GM12801 (cell line): Measurements from ENCODE around the gene U2SURP.

Experiments
- TF ChIP-seq, protein P1 (sequence below): IDR thresholded peaks from one replicate; pipeline ENCODE4 v1.5.1; 2011; ENCODE audit warnings: control low read depth; ENCODE audit not compliant: insufficient read length; ENCODE audit errors: extremely low read depth

Gene U2SURP

DNA sequence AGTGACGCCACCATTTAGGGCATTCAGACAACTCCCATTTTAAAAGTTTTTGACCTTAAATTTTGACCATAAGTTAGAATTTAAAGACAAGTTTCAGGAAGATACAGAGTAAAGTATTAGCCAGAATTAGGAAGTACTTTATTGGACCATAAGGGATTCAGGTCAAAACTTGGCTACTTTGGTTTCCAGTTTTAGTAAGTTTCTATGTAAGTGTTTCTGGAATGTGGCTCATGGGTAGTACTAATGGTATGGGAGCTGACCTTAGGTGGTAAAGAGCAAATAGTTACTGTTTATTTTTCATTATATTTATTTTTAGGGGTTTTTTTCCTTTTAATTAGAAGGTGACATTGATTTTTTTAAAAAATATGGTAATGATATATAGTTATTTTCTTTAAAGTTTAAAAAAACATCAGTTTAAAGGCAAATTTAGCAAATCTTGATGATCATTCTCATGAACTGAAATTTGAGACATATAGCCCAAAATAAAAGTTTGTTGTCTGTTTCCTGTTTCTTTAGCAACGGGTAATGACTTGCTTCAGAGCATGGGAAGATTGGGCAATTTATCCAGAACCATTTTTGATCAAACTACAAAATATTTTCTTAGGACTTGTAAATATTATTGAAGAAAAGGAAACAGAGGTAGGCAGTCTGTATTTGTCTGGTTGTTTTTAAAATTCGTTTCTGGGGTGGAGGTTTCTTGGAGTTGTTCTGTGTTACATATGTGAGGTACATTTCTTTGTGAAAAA, 34.3 kb downstream of the U2SURP start:
- TF ChIP-seq, protein P1, sequence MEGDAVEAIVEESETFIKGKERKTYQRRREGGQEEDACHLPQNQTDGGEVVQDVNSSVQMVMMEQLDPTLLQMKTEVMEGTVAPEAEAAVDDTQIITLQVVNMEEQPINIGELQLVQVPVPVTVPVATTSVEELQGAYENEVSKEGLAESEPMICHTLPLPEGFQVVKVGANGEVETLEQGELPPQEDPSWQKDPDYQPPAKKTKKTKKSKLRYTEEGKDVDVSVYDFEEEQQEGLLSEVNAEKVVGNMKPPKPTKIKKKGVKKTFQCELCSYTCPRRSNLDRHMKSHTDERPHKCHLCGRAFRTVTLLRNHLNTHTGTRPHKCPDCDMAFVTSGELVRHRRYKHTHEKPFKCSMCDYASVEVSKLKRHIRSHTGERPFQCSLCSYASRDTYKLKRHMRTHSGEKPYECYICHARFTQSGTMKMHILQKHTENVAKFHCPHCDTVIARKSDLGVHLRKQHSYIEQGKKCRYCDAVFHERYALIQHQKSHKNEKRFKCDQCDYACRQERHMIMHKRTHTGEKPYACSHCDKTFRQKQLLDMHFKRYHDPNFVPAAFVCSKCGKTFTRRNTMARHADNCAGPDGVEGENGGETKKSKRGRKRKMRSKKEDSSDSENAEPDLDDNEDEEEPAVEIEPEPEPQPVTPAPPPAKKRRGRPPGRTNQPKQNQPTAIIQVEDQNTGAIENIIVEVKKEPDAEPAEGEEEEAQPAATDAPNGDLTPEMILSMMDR = no peak

DNA sequence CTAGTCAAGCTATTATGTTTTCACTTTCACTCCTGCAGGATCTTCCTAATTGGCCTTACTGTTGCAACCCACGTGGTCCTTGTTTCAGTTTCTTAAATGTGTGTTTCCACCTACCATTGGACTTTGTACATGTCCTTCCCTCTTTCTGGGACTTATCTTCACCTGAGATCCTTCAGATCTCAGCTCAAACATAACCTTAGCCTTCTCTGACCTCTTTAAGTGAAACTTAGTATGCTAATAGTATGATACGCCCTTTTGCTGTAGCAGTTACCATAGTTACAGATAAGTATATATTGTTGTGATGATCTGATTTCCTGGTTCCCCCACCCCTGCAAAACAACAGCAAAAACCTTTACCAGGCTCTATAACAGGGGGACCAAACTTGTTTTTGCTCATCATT, 35.2 kb downstream of the U2SURP start:
- TF ChIP-seq, protein P1 = no peak

DNA sequence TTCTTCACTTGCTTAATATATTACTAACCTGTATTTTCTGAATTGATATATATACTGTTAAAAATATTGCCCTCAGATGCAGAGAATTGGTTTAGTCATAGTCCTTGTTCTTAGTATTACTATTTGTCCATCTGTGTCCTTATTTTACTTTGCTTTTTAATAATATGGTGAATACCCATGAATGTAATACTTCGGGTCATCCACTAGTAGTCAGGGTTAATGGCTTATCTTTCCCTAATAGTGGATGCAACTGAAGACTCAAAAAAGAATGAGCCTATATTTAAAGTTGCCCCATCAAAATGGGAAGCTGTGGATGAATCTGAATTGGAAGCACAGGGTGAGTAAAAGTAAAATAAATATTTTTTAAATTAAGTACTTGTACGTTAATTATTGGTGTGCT, 36.5 kb downstream of the U2SURP start:
- TF ChIP-seq, protein P1 = no peak

GRCh38 chr3:143040261-143040879, 39.0 kb downstream of the U2SURP start:
- TF ChIP-seq, protein P1 = no peak

DNA sequence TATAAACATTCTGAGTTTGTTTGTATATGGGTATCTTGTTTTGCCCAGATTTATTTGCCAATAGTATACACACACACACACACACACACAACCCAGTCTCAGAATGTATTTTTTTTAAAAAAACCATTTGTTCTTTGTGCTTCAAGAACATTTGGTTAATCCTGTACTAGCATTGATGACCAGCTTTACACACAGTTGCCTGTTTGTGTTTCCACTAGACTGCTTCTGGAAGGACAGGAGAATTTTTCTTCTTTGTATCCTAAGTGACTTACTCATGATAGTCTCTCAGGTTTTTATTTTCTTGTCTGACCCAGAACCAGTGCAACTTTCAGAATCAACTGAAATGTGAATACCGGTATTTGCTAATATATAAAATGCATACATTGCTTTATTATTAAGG, 40.5 kb downstream of the U2SURP start:
- TF ChIP-seq, protein P1 = no peak

- TF ChIP-seq, protein P1 = no peak
These were observed 44.3 kb downstream of the U2SURP start for GRCh38 chr3:143045639-143046038.

- TF ChIP-seq, protein P1 = no peak
These were observed 52.6 kb downstream of the U2SURP start for GRCh38 chr3:143054011-143054410.
